Left ventricle myocardium superior (tissue), 1 donor: Measurements from ENCODE around the gene KLF4. TPM values are rescaled to one million over a fixed set of nuclear protein-coding genes. Genes with fewer than 3 reads are reported as not detected.

ENCODE experiments used
- ATAC-seq: fragments of 200-7000 bp; cut with Tn5 transposase; one replicate; pipeline ENCODE4 v1.9.1; 2020; ENCODE audit warnings: mild to moderate bottlenecking, moderate library complexity
- DNase-seq: peaks from one replicate; pipeline ENCODE4 v3.0.0-alpha.2; 2020
- intact Hi-C: fragments of 100-400 bp; cut with micrococcal nuclease; formaldehyde crosslinking; loops from one replicate; pipeline ENCODE4 v1.11.0; 2022
- total RNA-seq: library from RNA; stranded (reverse); fragmentation: NEBNext Ultra II Directional; extraction: Animal tissue kit (Norgen Biotek cat#: 25700); gene quantifications from one replicate; pipeline ENCODE4 v1.2.1, GENCODE V29; 2021
- donor health status: DM: no; HTN: yes; CAD: no; lungs with severe emphysema.

Gene KLF4
- total RNA-seq, 1 donor from 2014 or later, result 30.5 TPM

DNA sequence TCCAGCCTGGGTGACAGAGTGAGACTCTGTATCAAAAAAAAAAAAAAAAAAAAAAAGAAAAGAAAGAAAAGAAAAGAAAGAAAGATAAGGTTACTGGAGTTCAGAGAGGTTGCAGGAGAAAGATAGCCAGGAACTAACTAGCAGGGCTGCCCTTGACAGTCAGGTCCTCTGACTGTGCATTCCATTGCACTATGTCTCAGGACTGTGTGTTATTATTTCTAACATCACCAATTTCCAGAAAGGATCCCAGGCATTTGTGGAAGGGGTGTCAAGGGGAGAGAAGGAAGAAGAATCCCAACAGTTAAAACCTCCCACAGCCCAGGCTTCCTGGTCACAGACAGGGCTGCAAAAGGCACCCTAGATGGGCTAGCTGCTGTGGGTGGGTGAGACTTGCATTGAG lies 25.1 kb downstream of the KLF4 start:
- no peak for ATAC-seq
- intact Hi-C loops, result loop anchor here (10.0 kb wide), 1 partner anchor 1100 kb away; no protein-coding TSS in a partner anchor

DNA sequence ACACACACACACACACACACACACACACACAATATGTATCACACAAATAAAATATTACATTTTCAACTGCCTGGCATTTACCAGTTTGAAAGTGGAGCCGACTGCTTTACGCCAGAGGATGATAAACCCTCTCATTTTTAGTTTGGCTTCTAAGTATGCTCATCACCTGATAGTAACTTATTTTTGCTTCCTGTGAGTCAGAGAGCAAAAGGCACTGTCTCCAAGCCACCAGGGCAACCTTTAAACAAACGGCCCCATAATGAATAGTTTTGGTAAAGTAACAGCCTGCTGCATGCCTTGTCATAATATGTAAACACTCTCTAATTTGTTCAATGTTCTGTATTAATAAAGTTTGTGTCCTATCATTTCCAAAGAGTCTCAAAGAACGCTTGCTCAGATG lies 26.9 kb downstream of the KLF4 start:
- intact Hi-C loops, result loop anchor here (10.0 kb wide), 1 partner anchor 1102 kb away; no protein-coding TSS in a partner anchor
- no peak for ATAC-seq
- DNase-seq, result no peak

More for the DNA sequence above, 25.1 kb downstream of the KLF4 start:
- no peak for DNase-seq

- no peak for DNase-seq
- intact Hi-C loops, result loop anchor here (10.0 kb wide), 1 partner anchor 1104 kb away; no protein-coding TSS in a partner anchor
- ATAC-seq, result no peak
Observed at GRCh38 chr9:107460153-107461023, 29.2 kb downstream of the KLF4 start.

- ATAC-seq (no peak), DNase-seq (no peak)
- intact Hi-C loops, result no loop called here
Observed at GRCh38 chr9:107455425-107456135, 34.0 kb downstream of the KLF4 start.

DNA sequence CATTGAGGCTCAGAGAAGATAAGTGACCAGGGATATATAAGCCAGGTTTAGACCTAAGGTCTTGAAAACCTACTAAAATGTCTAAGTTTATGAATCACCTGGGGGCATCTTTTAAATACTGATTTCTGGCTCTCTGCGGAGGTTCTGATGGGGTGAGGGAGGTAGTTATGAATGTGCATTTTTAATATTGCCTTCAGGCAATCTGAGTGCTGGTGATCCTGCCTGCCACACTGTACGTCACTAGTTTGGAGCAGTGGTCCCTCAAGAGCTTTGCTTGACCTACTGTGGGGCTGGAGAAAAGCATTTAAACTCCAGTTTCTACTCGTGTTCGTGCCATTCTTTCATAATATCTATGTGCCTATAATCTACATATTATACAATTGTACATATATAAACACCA lies 36.1 kb downstream of the KLF4 start:
- intact Hi-C loops, result no loop called here
- ATAC-seq, result no peak
- DNase-seq, result no peak

DNA sequence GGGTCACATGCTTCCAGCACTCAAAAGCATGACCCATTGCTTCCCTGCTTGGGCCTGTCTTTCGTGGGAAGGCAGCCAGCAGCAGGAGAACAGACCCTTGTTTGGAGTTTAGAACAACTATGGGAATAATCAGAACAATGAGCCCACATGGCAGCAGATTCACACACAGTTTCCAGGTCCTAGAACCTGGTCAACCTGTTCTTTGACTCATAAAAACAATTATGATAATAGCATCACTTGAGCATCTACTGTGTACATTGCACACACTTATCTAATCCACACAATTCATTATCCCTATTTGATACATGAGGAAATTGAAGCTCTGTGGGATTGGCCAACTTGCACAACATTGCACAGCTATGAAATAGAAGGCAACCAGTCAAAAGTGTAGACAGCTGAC lies 41.7 kb downstream of the KLF4 start:
- intact Hi-C loops, result no loop called here
- no peak for ATAC-seq
- DNase-seq, result no peak

DNA sequence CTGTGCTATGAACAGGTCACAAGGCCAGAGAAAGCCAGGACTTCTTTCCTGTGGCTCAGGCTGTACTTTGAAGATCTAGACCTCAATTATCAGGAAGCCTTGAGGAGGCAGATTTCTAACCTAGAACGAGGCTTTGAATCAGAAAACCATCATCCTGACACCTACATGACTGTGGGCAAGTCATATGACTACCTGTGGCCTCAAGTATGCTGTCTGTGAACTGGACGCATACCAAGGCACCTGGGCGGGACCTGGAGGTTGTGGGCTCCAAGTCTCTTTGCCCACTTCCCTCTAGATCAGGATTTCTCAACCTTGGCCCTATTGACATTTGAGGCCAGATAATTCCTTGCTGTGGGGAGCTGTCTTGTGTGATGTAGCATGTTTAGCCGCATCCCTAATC lies 42.5 kb downstream of the KLF4 start:
- intact Hi-C loops, result no loop called here
- ATAC-seq, result no peak
- DNase-seq, result no peak

GRCh38 chr9:107446491-107446890 lies 43.1 kb downstream of the KLF4 start:
- ATAC-seq, result no peak
- no peak for DNase-seq
- intact Hi-C loops, result no loop called here

GRCh38 chr9:107443786-107444185 lies 45.8 kb downstream of the KLF4 start:
- intact Hi-C loops, result no loop called here
- no peak for ATAC-seq
- no peak for DNase-seq

DNA sequence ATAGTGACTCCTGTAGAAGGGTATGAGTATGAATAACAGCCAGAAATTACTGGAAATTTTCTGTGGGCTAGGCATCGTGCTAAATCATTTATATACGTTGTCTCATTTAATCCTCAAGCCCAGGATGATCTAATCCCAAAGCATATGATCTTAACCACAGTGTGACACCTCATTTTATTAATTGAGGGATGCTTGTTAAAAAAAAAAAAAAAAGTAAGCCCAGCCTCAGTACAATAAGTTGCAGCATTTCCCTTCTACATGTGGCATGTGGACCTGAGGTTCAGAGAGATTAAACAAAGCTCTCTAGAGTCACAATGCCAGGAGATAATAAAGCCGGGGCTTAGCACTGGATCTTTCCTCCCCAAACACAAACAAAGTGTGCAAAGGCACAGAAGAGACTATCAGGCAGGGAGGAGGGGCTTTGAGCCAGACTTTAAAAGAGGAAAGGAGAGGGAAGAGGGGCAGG lies 49.5 kb downstream of the KLF4 start:
- DNase-seq (no peak), ATAC-seq (no peak)
- intact Hi-C loops, result no loop called here

DNA sequence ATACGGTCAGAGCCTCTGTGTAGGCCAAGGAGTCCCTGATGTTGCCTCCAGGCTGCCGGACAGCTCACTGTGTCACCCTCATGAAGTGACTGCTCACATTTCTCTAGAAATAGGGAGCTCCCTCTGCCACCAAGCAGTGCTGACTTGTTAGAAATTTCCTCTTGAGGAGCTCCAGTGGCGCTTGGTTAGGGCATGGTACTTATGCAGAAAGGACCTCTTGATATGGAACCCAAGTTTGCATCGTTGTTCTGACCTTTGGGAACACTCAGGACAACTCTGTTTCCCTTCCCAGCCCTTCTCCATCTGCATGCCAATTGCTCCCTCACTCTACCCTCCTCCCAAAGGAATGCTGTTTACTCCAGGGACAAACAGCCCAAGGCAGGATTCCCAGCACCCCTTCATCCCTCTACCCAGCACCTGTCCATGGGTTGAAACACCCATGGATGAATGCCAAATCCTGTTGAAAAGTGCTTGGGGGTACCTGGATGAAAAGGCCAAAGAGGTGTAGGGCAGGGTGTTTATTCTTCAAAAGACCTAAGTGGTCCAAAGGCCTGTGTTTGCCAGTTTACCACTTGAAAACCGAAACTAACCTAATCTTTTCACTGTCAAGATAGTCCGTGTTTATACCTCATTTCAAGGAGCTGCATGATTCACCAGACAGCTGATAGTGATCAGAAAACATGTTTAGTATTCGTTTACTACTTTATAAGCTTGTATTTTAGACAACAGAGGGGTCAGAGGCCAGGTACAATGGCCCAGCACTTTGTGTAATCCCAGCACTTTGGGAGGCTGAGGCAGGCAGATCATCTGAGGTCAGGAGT lies 51.1 kb downstream of the KLF4 start:
- ATAC-seq (no peak), DNase-seq (no peak)
- intact Hi-C loops, result no loop called here

GRCh38 chr9:107437716-107438115 lies 51.9 kb downstream of the KLF4 start:
- DNase-seq, result no peak
- intact Hi-C loops, result no loop called here
- ATAC-seq, result no peak

GRCh38 chr9:107435415-107435814 lies 54.2 kb downstream of the KLF4 start:
- DNase-seq (no peak), ATAC-seq (no peak)
- intact Hi-C loops, result no loop called here

Other genes starting within 250 kb of the KLF4 start
- gene RAD23B, start 206.5 kb downstream of the KLF4 start, total RNA-seq, result 104 TPM